ENCODE results near the gene CD80. TPM values are rescaled to one million over a fixed set of nuclear protein-coding genes. Genes with fewer than 3 reads are reported as not detected.
"Not testable (repeated sequence)": the region's sequence is repeated elsewhere in the genome, so short reads cannot be mapped to it uniquely, and the experiment has no call there.

Gene CD80
- total and polyA plus RNA-seq, 9 of the 15 experiments (the other 6 are each of a cell fraction or from before 2014, with no cell fraction given), result 3.0 to 8.2 (median 5.7) TPM

- H3K27ac ChIP-seq (ENCODE audit: extremely low read depth, low read depth, low read length); ATAC-seq; H3K9me3 ChIP-seq (replicated peaks; ENCODE audit: control insufficient read depth, insufficient read depth, low read depth, low read length); intact Hi-C loops (cut with micrococcal nuclease); H3K4me3 ChIP-seq; BruUV-seq (replicated peaks); CTCF ChIA-PET (ENCODE audit: low intra/inter-chr PET ratio); in situ Hi-C loops (cut with MboI); H2AFZ ChIP-seq (ENCODE audit: low read depth, low read length); H3K79me2 ChIP-seq (ENCODE audit: control insufficient read depth, insufficient read depth, low read length); H3K4me2 ChIP-seq (ENCODE audit: insufficient read depth, low read length); FAIRE-seq; H3K36me3 ChIP-seq (ENCODE audit: control insufficient read depth, insufficient read depth, low read length); H3K9ac ChIP-seq (ENCODE audit: insufficient read depth in 1 of 2, low read depth in 2 of 2, low read length in 2 of 2); H3K27me3 ChIP-seq (ENCODE audit: control insufficient read depth in 2 of 2, insufficient read depth in 2 of 2, low read length in 2 of 2); DNase-seq (ENCODE audit: extremely low read depth in 1 of 4, low spot score in 3 of 4); POLR2A ChIA-PET; H3K9me1 ChIP-seq (ENCODE audit: control insufficient read depth, insufficient read depth, low read length); H3K4me1 ChIP-seq (replicated peaks in 1 of 2; ENCODE audit: control insufficient read depth in 2 of 2, insufficient read depth in 2 of 2, low read length in 2 of 2); H4K20me1 ChIP-seq (replicated peaks; ENCODE audit: control insufficient read depth, insufficient read depth, low read length): not testable (repeated sequence)
- TF ChIP-seq ZC3H11A (IDR thresholded peaks at IDR 0.05; ENCODE audit: low read depth, low read length), result 0 out of 2 replicates have a peak, but pooled peaks have one; percentile 41
- WGBS (ENCODE audit: insufficient coverage, low coverage, missing lambda C conversion rate), result 18% methylated on average over 1 of the region's 1 CpG
Measured at GRCh38 chr3:119594929-119595328, 35.5 kb upstream of the CD80 start.

GRCh38 chr3:119594066-119594465, 34.7 kb upstream of the CD80 start:
- H3K36me3 ChIP-seq (ENCODE audit: control insufficient read depth, insufficient read depth, low read length), result no peaks in the 10 kb centered on the region
- no peak overlapping the region for H3K4me2 ChIP-seq (ENCODE audit: insufficient read depth, low read length)
- H3K4me1 ChIP-seq (replicated peaks in 1 of 2; ENCODE audit: control insufficient read depth in 2 of 2, insufficient read depth in 2 of 2, low read length in 2 of 2), result peaks cover 0 to 5% of the 10 kb centered on the region in 2 experiments; a peak in 3 of 5 replicates
- no peak for TF ChIP-seq MIER1 (IDR thresholded peaks at IDR 0.05; ENCODE audit: low read depth)
- no peak for DNase-seq (ENCODE audit: extremely low read depth in 1 of 4, low spot score in 3 of 4)
- ChIA-PET POLR2A (no interaction called here), CTCF (ENCODE audit: low intra/inter-chr PET ratio) (no interaction called here)
- H3K9me3 ChIP-seq (replicated peaks; ENCODE audit: control insufficient read depth, insufficient read depth, low read depth, low read length), result peaks cover 2% of the 10 kb centered on the region; the same call in 1 of the 2 replicates
- in situ Hi-C loops (cut with MboI), result no loop called here
- no peak overlapping the region for H3K4me3 ChIP-seq
- BruUV-seq (replicated peaks), result no TSS peak
- no peak overlapping the region for H2AFZ ChIP-seq (ENCODE audit: low read depth, low read length)
- no peaks in the 10 kb centered on the region for H3K27me3 ChIP-seq (ENCODE audit: control insufficient read depth in 2 of 2, insufficient read depth in 2 of 2, low read length in 2 of 2)
- no peak for ATAC-seq
- H3K9ac ChIP-seq (ENCODE audit: insufficient read depth in 1 of 2, low read depth in 2 of 2, low read length in 2 of 2), result no peak overlapping the region
- H4K20me1 ChIP-seq (replicated peaks; ENCODE audit: control insufficient read depth, insufficient read depth, low read length), result no peaks in the 10 kb centered on the region
- no peaks in the 10 kb centered on the region for H3K9me1 ChIP-seq (ENCODE audit: control insufficient read depth, insufficient read depth, low read length)
- no peaks in the 10 kb centered on the region for H3K79me2 ChIP-seq (ENCODE audit: control insufficient read depth, insufficient read depth, low read length)
- WGBS (ENCODE audit: insufficient coverage, low coverage, missing lambda C conversion rate), result 39% methylated on average over 4 of the region's 5 CpGs
- intact Hi-C loops (cut with micrococcal nuclease), result no loop called here
- no peak overlapping the region for H3K27ac ChIP-seq (ENCODE audit: extremely low read depth, low read depth, low read length)
- no peak for FAIRE-seq

Measured in K562 (cell line).